ENCODE measurements around the gene IL31. TPM values are rescaled to one million over a fixed set of nuclear protein-coding genes. Genes with fewer than 3 reads are reported as not detected.

IL31 gene
- total RNA-seq, result not detected in 2 replicates

DNA sequence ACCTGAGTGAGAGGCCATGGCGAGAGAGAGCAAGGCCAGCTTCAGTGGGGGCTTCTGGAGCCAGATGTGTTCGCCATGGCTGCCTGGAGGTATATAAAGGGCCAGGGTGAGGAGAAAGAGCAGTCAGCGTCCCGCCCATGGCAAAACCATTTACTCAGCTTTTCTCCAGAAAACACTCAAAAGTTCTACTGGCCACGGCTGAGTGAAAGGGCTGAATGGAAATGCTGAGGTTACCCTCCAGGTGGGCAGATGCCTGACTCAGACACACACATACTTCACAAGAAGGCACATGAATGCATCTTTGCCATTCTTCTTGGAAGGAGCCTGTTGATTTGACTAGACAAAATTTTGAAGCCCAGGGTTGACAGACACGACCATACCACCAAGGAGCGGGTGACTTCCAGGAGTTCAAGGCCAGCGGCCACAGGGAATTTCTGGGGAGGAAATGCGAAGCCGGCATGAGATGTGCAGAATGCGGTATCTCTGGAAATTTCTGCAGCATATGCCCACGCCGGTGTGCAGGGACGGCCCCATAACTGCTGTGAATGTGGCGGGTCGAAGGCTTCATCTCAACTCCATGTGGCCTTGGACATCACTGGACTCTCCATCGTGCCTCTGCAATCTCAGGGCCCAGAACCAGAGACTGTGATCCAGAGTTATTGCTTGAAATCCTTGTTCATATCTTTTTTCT is at the start of gene IL31:
Gene IL31 (minus strand): TSS at position 67 of the 691 bp plus-strand sequence. CDS start 49 bp downstream, at position 18.

GRCh38 chr12:122203301-122204166 is 29.5 kb upstream of the IL31 start, which contains the start of gene B3GNT4:
TSS of gene B3GNT4 (plus strand) at chr12:122203709. CDS start at chr12:122204619, 910 bp downstream.

DNA sequence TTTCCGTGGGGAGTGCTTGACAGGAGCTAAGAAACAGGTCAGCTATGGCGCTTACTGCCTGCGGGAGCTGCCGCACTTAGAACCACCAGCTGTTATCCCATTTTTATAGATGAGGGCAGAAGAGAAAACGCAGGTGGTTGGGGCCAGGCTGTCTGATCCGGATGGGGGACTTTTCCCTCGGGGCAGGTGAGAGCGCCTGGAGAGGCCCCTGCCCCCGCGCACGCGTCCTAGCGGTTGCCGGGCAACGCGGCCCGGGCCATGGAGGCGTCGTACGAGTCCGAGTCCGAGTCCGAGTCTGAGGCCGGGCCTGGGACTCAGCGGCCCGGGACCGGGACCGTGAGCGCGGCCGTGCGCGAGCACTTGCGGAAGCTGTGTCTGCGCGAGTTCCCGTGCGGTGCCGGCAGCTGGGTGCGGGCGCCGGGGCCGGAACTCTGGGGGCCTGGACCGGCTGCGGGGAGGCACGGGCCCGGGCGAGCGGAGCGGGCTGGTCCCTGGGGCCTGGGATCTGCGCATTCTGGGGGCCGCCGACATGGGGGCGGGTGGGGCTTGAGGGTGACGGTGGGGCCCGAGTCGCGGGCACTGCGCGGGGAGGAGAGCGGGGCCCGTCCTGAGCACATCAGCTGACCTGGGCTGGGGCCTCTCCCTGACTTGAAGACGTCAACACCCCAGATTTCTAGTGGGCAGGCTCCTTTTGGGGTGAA is 9.0 kb upstream of the IL31 start, which contains the start of gene LRRC43:
Gene LRRC43 (plus strand): TSS at position 237 of the 701 bp plus-strand sequence. CDS start 22 bp downstream, at position 259.

Small RNA genes lying within 50 kb of the gene (small RNA-seq; reads per million reads assigned to genes)
- not detected for gene DIABLO

Other genes starting within 250 kb of the IL31 start
- gene BCL7A, start 152.3 kb downstream of the IL31 start, total RNA-seq, result 5.7 and 6.5 TPM in 2 replicates
- 8.5 and 9.7 TPM in 2 replicates for gene MLXIP, start 95.5 kb downstream of the IL31 start, total RNA-seq
- 0.65 and 3.2 TPM in 2 replicates for gene LRRC43, start 8.9 kb upstream of the IL31 start, total RNA-seq
- not detected in 2 replicates for gene B3GNT4, start 29.5 kb upstream of the IL31 start, total RNA-seq
- 45.7 and 47.1 TPM in 2 replicates for gene DIABLO, start 51.8 kb upstream of the IL31 start, total RNA-seq
- gene VPS33A, start 92.3 kb upstream of the IL31 start, total RNA-seq, result 20.4 and 24.7 TPM in 2 replicates
- 66.5 and 71.7 TPM in 2 replicates for gene CLIP1, start 248.4 kb upstream of the IL31 start, total RNA-seq

All from hair follicle dermal papilla cell (primary cell).